ENCODE data around the gene DOCK6. TPM values are rescaled to one million over a fixed set of nuclear protein-coding genes. Genes with fewer than 3 reads are reported as not detected.

The DOCK6 gene
- total RNA-seq, 1 experiment from 2014 or later, result 19.4 TPM

DNA sequence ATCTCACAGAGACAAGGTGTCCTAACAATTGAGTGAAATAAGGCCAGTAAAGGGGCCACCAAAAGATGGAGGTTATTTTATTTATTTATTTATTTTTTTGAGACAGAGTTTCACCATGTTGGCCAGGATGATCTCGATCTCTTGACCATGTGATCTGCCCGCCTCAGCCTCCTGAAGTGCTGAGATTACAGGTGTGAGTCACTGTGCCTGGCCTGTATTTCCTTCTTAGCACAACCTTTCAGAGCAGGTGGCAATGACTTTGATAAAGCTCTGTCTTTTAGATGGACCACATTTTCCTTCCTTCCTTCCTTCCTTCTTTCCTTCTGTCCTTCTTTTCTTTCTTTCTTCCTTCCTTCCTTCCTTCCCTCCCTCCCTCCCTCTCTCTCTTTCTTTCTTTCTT lies 11.0 kb upstream of the DOCK6 start:
- no peak for ATAC-seq
- H3K27ac ChIP-seq (ENCODE audit: low read length), result no peak overlapping the region
- no peaks in the 10 kb centered on the region for H3K36me3 ChIP-seq (ENCODE audit: control insufficient read depth, insufficient read depth, low read length)
- ChIA-PET POLR2A (no interaction called here), CTCF (no interaction called here)
- in situ Hi-C loops (cut with HindIII; ENCODE audit: low pct_unique_long_range_greater_than_20kb, low sequenced_read_pairs), result no loop called here
- H3K27me3 ChIP-seq (ENCODE audit: control insufficient read depth, insufficient read depth, low read length), result no peaks in the 10 kb centered on the region
- H3K9me3 ChIP-seq (ENCODE audit: control insufficient read depth, insufficient read depth, low read depth, low read length), result no peaks in the 10 kb centered on the region
- no peak overlapping the region for H3K4me3 ChIP-seq (ENCODE audit: low read depth in 2 of 2, low read length in 2 of 2)
- TF ChIP-seq POLR2AphosphoS5 (IDR thresholded peaks at IDR 0.05; ENCODE audit: low read depth, low read length), result no peak
- TF ChIP-seq TCF7L2 (IDR thresholded peaks at IDR 0.05; ENCODE audit: low read depth, low read length), result no peak
- no peak for TF ChIP-seq SIN3A (IDR thresholded peaks at IDR 0.05; ENCODE audit: borderline replicate concordance, insufficient read depth, low read depth, low read length)
- TF ChIP-seq, protein P1, sequence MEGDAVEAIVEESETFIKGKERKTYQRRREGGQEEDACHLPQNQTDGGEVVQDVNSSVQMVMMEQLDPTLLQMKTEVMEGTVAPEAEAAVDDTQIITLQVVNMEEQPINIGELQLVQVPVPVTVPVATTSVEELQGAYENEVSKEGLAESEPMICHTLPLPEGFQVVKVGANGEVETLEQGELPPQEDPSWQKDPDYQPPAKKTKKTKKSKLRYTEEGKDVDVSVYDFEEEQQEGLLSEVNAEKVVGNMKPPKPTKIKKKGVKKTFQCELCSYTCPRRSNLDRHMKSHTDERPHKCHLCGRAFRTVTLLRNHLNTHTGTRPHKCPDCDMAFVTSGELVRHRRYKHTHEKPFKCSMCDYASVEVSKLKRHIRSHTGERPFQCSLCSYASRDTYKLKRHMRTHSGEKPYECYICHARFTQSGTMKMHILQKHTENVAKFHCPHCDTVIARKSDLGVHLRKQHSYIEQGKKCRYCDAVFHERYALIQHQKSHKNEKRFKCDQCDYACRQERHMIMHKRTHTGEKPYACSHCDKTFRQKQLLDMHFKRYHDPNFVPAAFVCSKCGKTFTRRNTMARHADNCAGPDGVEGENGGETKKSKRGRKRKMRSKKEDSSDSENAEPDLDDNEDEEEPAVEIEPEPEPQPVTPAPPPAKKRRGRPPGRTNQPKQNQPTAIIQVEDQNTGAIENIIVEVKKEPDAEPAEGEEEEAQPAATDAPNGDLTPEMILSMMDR (IDR thresholded peaks at IDR 0.05), result no peak
- TF ChIP-seq, protein P2, sequence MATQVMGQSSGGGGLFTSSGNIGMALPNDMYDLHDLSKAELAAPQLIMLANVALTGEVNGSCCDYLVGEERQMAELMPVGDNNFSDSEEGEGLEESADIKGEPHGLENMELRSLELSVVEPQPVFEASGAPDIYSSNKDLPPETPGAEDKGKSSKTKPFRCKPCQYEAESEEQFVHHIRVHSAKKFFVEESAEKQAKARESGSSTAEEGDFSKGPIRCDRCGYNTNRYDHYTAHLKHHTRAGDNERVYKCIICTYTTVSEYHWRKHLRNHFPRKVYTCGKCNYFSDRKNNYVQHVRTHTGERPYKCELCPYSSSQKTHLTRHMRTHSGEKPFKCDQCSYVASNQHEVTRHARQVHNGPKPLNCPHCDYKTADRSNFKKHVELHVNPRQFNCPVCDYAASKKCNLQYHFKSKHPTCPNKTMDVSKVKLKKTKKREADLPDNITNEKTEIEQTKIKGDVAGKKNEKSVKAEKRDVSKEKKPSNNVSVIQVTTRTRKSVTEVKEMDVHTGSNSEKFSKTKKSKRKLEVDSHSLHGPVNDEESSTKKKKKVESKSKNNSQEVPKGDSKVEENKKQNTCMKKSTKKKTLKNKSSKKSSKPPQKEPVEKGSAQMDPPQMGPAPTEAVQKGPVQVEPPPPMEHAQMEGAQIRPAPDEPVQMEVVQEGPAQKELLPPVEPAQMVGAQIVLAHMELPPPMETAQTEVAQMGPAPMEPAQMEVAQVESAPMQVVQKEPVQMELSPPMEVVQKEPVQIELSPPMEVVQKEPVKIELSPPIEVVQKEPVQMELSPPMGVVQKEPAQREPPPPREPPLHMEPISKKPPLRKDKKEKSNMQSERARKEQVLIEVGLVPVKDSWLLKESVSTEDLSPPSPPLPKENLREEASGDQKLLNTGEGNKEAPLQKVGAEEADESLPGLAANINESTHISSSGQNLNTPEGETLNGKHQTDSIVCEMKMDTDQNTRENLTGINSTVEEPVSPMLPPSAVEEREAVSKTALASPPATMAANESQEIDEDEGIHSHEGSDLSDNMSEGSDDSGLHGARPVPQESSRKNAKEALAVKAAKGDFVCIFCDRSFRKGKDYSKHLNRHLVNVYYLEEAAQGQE (IDR thresholded peaks at IDR 0.05; ENCODE audit: insufficient read depth in 1 of 2, low read depth in 2 of 2, low read length in 1 of 2), result no peak
- intact Hi-C loops (cut with micrococcal nuclease; ENCODE audit: unreplicated experiment), result no loop called here
- no peaks in the 10 kb centered on the region for H3K4me1 ChIP-seq (ENCODE audit: control insufficient read depth, insufficient read depth, low read length)
- no TSS peak for BruUV-seq (replicated peaks)
- no peak for DNase-seq (ENCODE audit: low read depth, low spot score)

DNA sequence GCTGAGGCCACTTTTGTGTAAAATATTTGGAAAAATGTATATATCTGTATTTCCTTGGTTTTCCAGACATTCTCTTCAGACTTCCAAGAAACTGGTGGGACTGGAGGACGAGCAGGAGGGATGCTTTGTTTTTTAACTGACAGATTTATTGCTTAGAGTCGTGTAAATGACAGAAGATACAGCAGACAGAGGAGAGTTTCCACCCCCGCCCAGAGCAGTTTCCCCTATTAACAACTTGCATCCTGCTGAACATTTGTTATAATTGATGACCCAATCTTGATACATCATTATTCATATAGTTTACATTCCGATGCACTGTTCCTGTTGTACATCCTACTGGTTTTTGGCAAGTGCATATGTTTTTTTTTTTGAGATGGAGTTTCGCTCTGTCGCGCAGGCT lies 7.1 kb upstream of the DOCK6 start:
- H3K9me3 ChIP-seq (ENCODE audit: control insufficient read depth, insufficient read depth, low read depth, low read length), result no peaks in the 10 kb centered on the region
- ATAC-seq, result no peak
- no peak for DNase-seq (ENCODE audit: low read depth, low spot score)
- no peaks in the 10 kb centered on the region for H3K27me3 ChIP-seq (ENCODE audit: control insufficient read depth, insufficient read depth, low read length)
- no peak for TF ChIP-seq TCF7L2 (IDR thresholded peaks at IDR 0.05; ENCODE audit: low read depth, low read length)
- TF ChIP-seq SIN3A (IDR thresholded peaks at IDR 0.05; ENCODE audit: borderline replicate concordance, insufficient read depth, low read depth, low read length), result no peak
- TF ChIP-seq, protein P1 (IDR thresholded peaks at IDR 0.05), result no peak
- TF ChIP-seq, protein P2 (IDR thresholded peaks at IDR 0.05; ENCODE audit: insufficient read depth in 1 of 2, low read depth in 2 of 2, low read length in 1 of 2), result no peak
- TF ChIP-seq POLR2AphosphoS5 (IDR thresholded peaks at IDR 0.05; ENCODE audit: low read depth, low read length), result no peak
- no peak overlapping the region for H3K4me3 ChIP-seq (ENCODE audit: low read depth in 2 of 2, low read length in 2 of 2)
- BruUV-seq (replicated peaks), result no TSS peak
- intact Hi-C loops (cut with micrococcal nuclease; ENCODE audit: unreplicated experiment) (no loop called here), in situ Hi-C loops (cut with HindIII; ENCODE audit: low pct_unique_long_range_greater_than_20kb, low sequenced_read_pairs) (no loop called here)
- ChIA-PET POLR2A (no interaction called here), CTCF (no interaction called here)
- no peaks in the 10 kb centered on the region for H3K36me3 ChIP-seq (ENCODE audit: control insufficient read depth, insufficient read depth, low read length)
- H3K27ac ChIP-seq (ENCODE audit: low read length), result no peak overlapping the region
- H3K4me1 ChIP-seq (ENCODE audit: control insufficient read depth, insufficient read depth, low read length), result no peaks in the 10 kb centered on the region
